Measurements from ENCODE around the gene RXRA. TPM values are rescaled to one million over a fixed set of nuclear protein-coding genes. Genes with fewer than 3 reads are reported as not detected.

RXRA gene
- total RNA-seq, 1 donor from 2014 or later: 33.4 TPM

DNA sequence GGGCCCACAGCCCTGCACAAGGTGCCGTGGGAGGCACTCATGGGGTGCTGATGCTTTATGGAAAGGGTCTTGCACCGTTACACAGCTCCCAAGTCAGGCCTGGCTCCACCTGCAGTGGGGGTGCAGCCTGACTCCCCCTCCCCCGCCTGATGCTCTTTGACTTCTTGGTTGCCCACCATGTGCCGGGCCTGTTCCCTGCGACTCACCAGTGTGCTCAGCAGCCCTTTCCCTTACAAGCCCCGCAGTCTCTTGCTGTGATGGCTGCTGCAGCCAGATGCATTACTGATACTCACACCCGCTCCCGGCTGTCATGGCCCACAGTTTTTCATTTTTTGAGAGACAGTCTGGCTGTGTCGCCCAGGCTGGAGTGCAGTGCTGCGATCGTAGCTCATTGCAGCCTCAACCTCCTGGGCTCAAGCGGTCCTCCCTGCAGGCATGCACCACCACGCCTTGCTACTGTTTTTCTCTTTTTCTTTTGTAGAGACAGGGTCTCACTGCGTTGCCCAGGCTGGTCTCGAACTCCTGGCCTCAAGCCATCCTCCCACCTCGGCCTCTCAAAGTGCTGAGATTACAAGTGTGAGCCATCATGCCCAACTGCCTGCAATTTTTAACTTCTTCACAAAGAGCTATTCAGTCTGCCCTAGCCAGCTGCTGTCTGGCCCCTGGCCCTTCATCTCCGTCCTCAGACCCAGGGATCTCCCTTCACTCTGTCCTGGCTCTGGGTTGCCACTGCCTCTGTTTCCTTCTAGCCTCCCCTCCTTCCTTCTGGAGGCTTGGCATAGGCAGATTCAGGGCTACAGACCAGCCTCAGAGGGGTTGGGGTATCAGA is 109.5 kb downstream of the RXRA start:
- Mint-ChIP-seq H3K9me3 (ENCODE audit: unreplicated experiment) (no peaks in the 10 kb centered on the region), H3K27me3 (ENCODE audit: low read depth, unreplicated experiment) (no peaks in the 10 kb centered on the region), H3K4me3 (ENCODE audit: unreplicated experiment) (no peak overlapping the region), H3K4me1 (ENCODE audit: low read depth, unreplicated experiment) (peaks cover 18% of the 10 kb centered on the region), H3K27ac (ENCODE audit: unreplicated experiment) (peak overlapping the region; percentile 89), H3K36me3 (ENCODE audit: low read depth, unreplicated experiment) (peaks cover 5% of the 10 kb centered on the region)
- Histone ChIP-seq H3K79me2 (ENCODE audit: insufficient read depth, low read length) (no peaks in the 10 kb centered on the region), H4K20me1 (ENCODE audit: insufficient read depth, low read length) (peaks cover 26% of the 10 kb centered on the region), H2AFZ (ENCODE audit: low read depth, low read length) (no peak overlapping the region), H3K4me1 (ENCODE audit: insufficient read depth, low read length) (peaks cover 12% of the 10 kb centered on the region), H3K4me3 (ENCODE audit: insufficient read depth, low read depth, low read length) (no peak overlapping the region), H3K9me3 (ENCODE audit: insufficient read depth, low read depth, low read length) (no peaks in the 10 kb centered on the region), H3K36me3 (ENCODE audit: insufficient read depth, low read length) (no peaks in the 10 kb centered on the region), H3K27ac (ENCODE audit: low read depth, low read length) (no peak overlapping the region), H3K27me3 (ENCODE audit: insufficient read depth, low read length) (no peaks in the 10 kb centered on the region), H3K4me2 (ENCODE audit: low read length) (no peak overlapping the region), H3K9ac (ENCODE audit: low read length) (no peak overlapping the region)
- DNase-seq (ENCODE audit: low read depth): no peak
- TF ChIP-seq, protein P1, sequence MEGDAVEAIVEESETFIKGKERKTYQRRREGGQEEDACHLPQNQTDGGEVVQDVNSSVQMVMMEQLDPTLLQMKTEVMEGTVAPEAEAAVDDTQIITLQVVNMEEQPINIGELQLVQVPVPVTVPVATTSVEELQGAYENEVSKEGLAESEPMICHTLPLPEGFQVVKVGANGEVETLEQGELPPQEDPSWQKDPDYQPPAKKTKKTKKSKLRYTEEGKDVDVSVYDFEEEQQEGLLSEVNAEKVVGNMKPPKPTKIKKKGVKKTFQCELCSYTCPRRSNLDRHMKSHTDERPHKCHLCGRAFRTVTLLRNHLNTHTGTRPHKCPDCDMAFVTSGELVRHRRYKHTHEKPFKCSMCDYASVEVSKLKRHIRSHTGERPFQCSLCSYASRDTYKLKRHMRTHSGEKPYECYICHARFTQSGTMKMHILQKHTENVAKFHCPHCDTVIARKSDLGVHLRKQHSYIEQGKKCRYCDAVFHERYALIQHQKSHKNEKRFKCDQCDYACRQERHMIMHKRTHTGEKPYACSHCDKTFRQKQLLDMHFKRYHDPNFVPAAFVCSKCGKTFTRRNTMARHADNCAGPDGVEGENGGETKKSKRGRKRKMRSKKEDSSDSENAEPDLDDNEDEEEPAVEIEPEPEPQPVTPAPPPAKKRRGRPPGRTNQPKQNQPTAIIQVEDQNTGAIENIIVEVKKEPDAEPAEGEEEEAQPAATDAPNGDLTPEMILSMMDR (IDR thresholded peaks at IDR 0.05; ENCODE audit: insufficient read depth, low read depth, low read length): no peak
- no peak for TF ChIP-seq EZH2 (IDR thresholded peaks at IDR 0.05; ENCODE audit: insufficient read depth, low read length)
- FAIRE-seq: no peak

DNA sequence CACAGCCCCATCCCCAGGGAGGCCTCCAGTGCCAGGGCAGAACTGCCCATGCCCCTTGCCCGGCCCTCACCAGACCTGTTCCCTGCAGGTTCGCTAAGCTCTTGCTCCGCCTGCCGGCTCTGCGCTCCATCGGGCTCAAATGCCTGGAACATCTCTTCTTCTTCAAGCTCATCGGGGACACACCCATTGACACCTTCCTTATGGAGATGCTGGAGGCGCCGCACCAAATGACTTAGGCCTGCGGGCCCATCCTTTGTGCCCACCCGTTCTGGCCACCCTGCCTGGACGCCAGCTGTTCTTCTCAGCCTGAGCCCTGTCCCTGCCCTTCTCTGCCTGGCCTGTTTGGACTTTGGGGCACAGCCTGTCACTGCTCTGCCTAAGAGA is 110.1 kb downstream of the RXRA start:
- Mint-ChIP-seq H3K9me3 (ENCODE audit: unreplicated experiment) (no peaks in the 10 kb centered on the region), H3K27ac (ENCODE audit: unreplicated experiment) (peak overlapping the region; percentile 89), H3K4me3 (ENCODE audit: unreplicated experiment) (no peak overlapping the region), H3K36me3 (ENCODE audit: low read depth, unreplicated experiment) (peaks cover 7% of the 10 kb centered on the region), H3K4me1 (ENCODE audit: low read depth, unreplicated experiment) (peaks cover 16% of the 10 kb centered on the region), H3K27me3 (ENCODE audit: low read depth, unreplicated experiment) (no peaks in the 10 kb centered on the region)
- H3K79me2 ChIP-seq (ENCODE audit: insufficient read depth, low read length): no peaks in the 10 kb centered on the region
- H3K4me3 ChIP-seq (ENCODE audit: insufficient read depth, low read depth, low read length): no peak overlapping the region
- no peak for DNase-seq (ENCODE audit: low read depth)
- no peak overlapping the region for H3K27ac ChIP-seq (ENCODE audit: low read depth, low read length)
- no peaks in the 10 kb centered on the region for H3K36me3 ChIP-seq (ENCODE audit: insufficient read depth, low read length)
- H3K4me1 ChIP-seq (ENCODE audit: insufficient read depth, low read length): peaks cover 12% of the 10 kb centered on the region
- FAIRE-seq: no peak
- no peak overlapping the region for H2AFZ ChIP-seq (ENCODE audit: low read depth, low read length)
- peaks cover 26% of the 10 kb centered on the region for H4K20me1 ChIP-seq (ENCODE audit: insufficient read depth, low read length)
- H3K4me2 ChIP-seq (ENCODE audit: low read length): no peak overlapping the region
- H3K9ac ChIP-seq (ENCODE audit: low read length): no peak overlapping the region
- H3K9me3 ChIP-seq (ENCODE audit: insufficient read depth, low read depth, low read length): no peaks in the 10 kb centered on the region
- H3K27me3 ChIP-seq (ENCODE audit: insufficient read depth, low read length): no peaks in the 10 kb centered on the region
- no peak for TF ChIP-seq EZH2 (IDR thresholded peaks at IDR 0.05; ENCODE audit: insufficient read depth, low read length)
- TF ChIP-seq, protein P1 (IDR thresholded peaks at IDR 0.05; ENCODE audit: insufficient read depth, low read depth, low read length): no peak

DNA sequence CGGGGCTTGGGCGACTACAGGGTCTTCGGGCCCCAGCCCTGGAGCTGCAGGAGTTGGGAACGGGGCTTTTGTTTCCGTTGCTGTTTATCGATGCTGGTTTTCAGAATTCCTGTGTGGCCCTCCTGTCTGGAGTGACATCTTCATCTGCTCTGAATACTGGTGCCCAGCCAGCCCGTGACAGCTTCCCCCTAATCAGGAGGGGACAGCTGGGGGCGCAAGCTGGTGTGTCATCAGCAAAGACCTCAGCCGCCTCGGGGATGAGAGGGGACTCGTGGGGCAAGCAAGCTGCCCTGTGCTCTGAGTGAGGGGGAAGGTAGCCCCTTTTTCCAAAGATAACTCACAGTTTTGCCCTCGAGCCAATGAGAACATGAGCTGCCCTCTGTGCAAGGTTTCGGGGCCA is 110.7 kb downstream of the RXRA start:
- H3K36me3 ChIP-seq (ENCODE audit: insufficient read depth, low read length): no peaks in the 10 kb centered on the region
- peaks cover 26% of the 10 kb centered on the region for H4K20me1 ChIP-seq (ENCODE audit: insufficient read depth, low read length)
- FAIRE-seq (no peak), DNase-seq (ENCODE audit: low read depth) (no peak)
- H3K27ac ChIP-seq (ENCODE audit: low read depth, low read length): no peak overlapping the region
- no peaks in the 10 kb centered on the region for H3K79me2 ChIP-seq (ENCODE audit: insufficient read depth, low read length)
- peaks cover 16% of the 10 kb centered on the region for H3K4me1 Mint-ChIP-seq (ENCODE audit: low read depth, unreplicated experiment)
- H3K36me3 Mint-ChIP-seq (ENCODE audit: low read depth, unreplicated experiment): peaks cover 9% of the 10 kb centered on the region
- H3K27ac Mint-ChIP-seq (ENCODE audit: unreplicated experiment): no peak overlapping the region
- no peak overlapping the region for H3K4me3 Mint-ChIP-seq (ENCODE audit: unreplicated experiment)
- no peak overlapping the region for H3K9ac ChIP-seq (ENCODE audit: low read length)
- no peak overlapping the region for H3K4me3 ChIP-seq (ENCODE audit: insufficient read depth, low read depth, low read length)
- no peaks in the 10 kb centered on the region for H3K27me3 Mint-ChIP-seq (ENCODE audit: low read depth, unreplicated experiment)
- H2AFZ ChIP-seq (ENCODE audit: low read depth, low read length): no peak overlapping the region
- H3K9me3 ChIP-seq (ENCODE audit: insufficient read depth, low read depth, low read length): no peaks in the 10 kb centered on the region
- no peak overlapping the region for H3K4me2 ChIP-seq (ENCODE audit: low read length)
- peaks cover 14% of the 10 kb centered on the region for H3K4me1 ChIP-seq (ENCODE audit: insufficient read depth, low read length)
- H3K9me3 Mint-ChIP-seq (ENCODE audit: unreplicated experiment): no peaks in the 10 kb centered on the region
- no peak for TF ChIP-seq EZH2 (IDR thresholded peaks at IDR 0.05; ENCODE audit: insufficient read depth, low read length)
- TF ChIP-seq, protein P1 (IDR thresholded peaks at IDR 0.05; ENCODE audit: insufficient read depth, low read depth, low read length): no peak
- H3K27me3 ChIP-seq (ENCODE audit: insufficient read depth, low read length): no peaks in the 10 kb centered on the region

Measured in astrocyte (in vitro differentiated cells and primary cell).